KMS-11 (cell line): Measurements from ENCODE around the gene ACSS1.

ENCODE experiments used
- H2AFZ ChIP-seq: fragments of 200-600 bp; sonication (generic); 2 replicates; pipeline ENCODE4 v1.6.1; 2016; ENCODE audit warnings: antibody characterized with exemption, mixed run types, low read depth
- H3K27ac ChIP-seq: fragments of 200-600 bp; sonication (generic); 2 replicates; pipeline ENCODE4 v1.6.1; 2016; ENCODE audit warnings: mild to moderate bottlenecking, mixed run types
- H3K27me3 ChIP-seq: fragments of 200-600 bp; sonication (generic); 2 replicates; pipeline ENCODE4 v1.6.1; 2017; ENCODE audit warnings: mild to moderate bottlenecking, low read depth, mixed run types, moderate library complexity; ENCODE audit not compliant: insufficient read depth
- H3K36me3 ChIP-seq: fragments of 200-600 bp; sonication (generic); 2 replicates; pipeline ENCODE4 v1.6.1; 2017; ENCODE audit warnings: mild to moderate bottlenecking, mixed run types; ENCODE audit not compliant: insufficient read depth
- H3K4me1 ChIP-seq: fragments of 200-600 bp; sonication (generic); 2 replicates; pipeline ENCODE4 v1.6.1; 2016; ENCODE audit warnings: mild to moderate bottlenecking, low read depth, mixed run types; ENCODE audit not compliant: poor library complexity, severe bottlenecking
- H3K4me2 ChIP-seq: fragments of 200-600 bp; sonication (generic); 2 replicates; pipeline ENCODE4 v1.7.0; 2016; ENCODE audit warnings: mild to moderate bottlenecking, mixed run types
- H3K4me3 ChIP-seq: fragments of 200-600 bp; sonication (generic); IDR thresholded peaks from 2 replicates; pipeline ENCODE4 v1.6.1; 2017; ENCODE audit warnings: low read depth, low read length, mixed read lengths; ENCODE audit not compliant: insufficient read depth
- H3K79me2 ChIP-seq: fragments of 200-600 bp; sonication (generic); 2 replicates; pipeline ENCODE4 v1.6.1; 2016; ENCODE audit warnings: low read depth, mixed run types; ENCODE audit not compliant: insufficient read depth
- H3K9ac ChIP-seq: fragments of 200-600 bp; sonication (generic); 2 replicates; pipeline ENCODE4 v1.6.1; 2016; ENCODE audit warnings: mild to moderate bottlenecking, mixed run types
- H4K20me1 ChIP-seq: fragments of 200-600 bp; sonication (generic); 2 replicates; pipeline ENCODE4 v1.6.1; 2016; ENCODE audit warnings: mild to moderate bottlenecking, mixed run types; ENCODE audit not compliant: insufficient read depth
- TF ChIP-seq, protein P1 (sequence below): fragments of 200-600 bp; sonication (generic); conservative IDR thresholded peaks from 2 replicates; pipeline ENCODE4 v1.6.1; 2017; ENCODE audit warnings: low read depth, mild to moderate bottlenecking, antibody characterized with exemption, low read length, moderate library complexity, mixed read lengths

The ACSS1 gene

DNA sequence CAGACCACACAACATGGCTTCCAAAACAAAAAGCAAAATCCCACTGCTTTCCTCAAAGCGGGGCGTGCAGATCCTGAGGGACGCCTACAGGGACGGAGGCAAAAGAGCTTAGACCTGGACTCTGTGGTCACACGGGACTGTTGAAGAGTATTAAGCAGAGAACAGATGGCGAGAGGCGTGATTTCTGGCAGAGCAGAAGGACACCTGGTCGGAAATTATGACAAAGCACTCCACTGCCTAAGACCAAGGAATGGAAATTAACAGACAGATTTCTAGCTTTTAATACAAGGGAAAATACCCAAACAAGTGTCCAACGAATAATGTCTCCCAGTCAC lies 93.5 kb downstream of the ACSS1 start:
- no peaks in the 10 kb centered on the region for H3K36me3 ChIP-seq
- H3K4me2 ChIP-seq, result no peak overlapping the region
- H4K20me1 ChIP-seq, result no peaks in the 10 kb centered on the region
- no peak overlapping the region for H3K9ac ChIP-seq
- H3K27ac ChIP-seq, result no peak overlapping the region
- H3K4me1 ChIP-seq, result no peaks in the 10 kb centered on the region
- no peak overlapping the region for H3K4me3 ChIP-seq
- H2AFZ ChIP-seq, result no peak overlapping the region
- H3K27me3 ChIP-seq, result no peaks in the 10 kb centered on the region
- no peaks in the 10 kb centered on the region for H3K79me2 ChIP-seq
- TF ChIP-seq, protein P1, sequence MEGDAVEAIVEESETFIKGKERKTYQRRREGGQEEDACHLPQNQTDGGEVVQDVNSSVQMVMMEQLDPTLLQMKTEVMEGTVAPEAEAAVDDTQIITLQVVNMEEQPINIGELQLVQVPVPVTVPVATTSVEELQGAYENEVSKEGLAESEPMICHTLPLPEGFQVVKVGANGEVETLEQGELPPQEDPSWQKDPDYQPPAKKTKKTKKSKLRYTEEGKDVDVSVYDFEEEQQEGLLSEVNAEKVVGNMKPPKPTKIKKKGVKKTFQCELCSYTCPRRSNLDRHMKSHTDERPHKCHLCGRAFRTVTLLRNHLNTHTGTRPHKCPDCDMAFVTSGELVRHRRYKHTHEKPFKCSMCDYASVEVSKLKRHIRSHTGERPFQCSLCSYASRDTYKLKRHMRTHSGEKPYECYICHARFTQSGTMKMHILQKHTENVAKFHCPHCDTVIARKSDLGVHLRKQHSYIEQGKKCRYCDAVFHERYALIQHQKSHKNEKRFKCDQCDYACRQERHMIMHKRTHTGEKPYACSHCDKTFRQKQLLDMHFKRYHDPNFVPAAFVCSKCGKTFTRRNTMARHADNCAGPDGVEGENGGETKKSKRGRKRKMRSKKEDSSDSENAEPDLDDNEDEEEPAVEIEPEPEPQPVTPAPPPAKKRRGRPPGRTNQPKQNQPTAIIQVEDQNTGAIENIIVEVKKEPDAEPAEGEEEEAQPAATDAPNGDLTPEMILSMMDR, result no peak

DNA sequence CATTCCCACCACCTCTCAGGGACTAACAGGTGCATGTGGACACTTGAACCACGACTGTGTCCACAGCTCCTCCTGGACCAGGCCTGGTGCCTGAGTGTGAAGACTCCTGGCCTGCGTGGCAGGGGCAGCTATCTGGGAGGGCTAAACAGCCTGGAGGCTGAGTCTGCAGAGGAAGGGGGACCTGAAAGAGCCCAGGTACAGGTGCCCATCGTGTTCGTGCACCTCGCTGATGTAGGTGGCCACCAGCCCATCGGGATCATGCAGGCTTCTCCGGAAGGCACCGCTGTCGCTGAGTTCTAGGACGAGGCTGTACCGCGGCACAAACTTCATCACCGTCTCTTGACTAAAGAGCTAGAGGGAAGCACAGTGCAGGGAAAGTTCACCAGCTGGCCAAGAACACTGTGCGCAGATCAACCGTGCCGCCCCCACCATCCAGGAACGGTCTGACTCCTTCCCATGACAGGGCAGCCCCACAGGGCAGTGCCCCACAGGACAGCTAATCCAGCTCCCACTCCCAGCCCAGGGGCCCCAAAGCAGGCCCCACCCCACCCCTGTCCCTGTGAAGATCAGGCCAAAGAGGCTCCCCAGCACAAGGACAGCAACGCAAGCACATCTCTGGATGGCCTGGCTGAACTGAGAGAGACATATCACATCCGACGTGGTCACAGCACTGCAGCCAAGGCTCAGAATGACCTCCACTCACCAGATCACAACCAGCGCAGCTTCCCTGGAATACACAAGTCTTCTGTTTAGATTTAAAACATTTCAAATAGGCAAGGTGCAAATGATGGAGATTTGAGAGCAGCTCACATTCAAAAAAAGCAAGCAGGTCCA lies 94.0 kb downstream of the ACSS1 start:
- no peak overlapping the region for H3K27ac ChIP-seq

DNA sequence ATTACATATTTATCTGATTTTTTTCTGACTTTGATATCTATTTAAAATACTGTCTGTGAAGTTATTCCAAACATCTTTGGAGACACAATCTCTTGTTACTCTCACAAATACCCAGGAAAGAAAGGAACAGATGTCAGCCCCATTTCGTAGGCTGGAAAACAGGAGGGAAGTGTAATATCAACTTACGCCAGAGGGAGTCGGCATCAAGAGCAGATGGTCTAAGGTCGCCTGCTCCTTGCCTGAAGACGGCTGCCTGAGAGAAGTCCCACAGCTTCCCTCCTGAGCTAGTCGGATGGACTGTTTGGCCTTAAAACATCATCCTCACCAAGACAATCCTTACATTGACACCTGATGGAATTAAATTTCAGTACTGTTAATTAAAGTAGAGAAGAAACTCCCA lies 95.4 kb downstream of the ACSS1 start:
- Histone ChIP-seq H3K4me2 (no peak overlapping the region), H3K27me3 (no peaks in the 10 kb centered on the region), H3K4me1 (no peaks in the 10 kb centered on the region), H2AFZ (no peak overlapping the region), H3K9ac (no peak overlapping the region), H3K36me3 (no peaks in the 10 kb centered on the region), H3K79me2 (no peaks in the 10 kb centered on the region), H4K20me1 (no peaks in the 10 kb centered on the region), H3K4me3 (no peak overlapping the region), H3K27ac (no peak overlapping the region)
- TF ChIP-seq, protein P1, result no peak

More for the DNA sequence above, 94.0 kb downstream of the ACSS1 start:
- H3K4me3 ChIP-seq, result no peak overlapping the region
- no peak overlapping the region for H2AFZ ChIP-seq
- H4K20me1 ChIP-seq, result no peaks in the 10 kb centered on the region
- no peaks in the 10 kb centered on the region for H3K27me3 ChIP-seq
- H3K9ac ChIP-seq, result no peak overlapping the region
- no peak overlapping the region for H3K4me2 ChIP-seq
- TF ChIP-seq, protein P1, result no peak
- H3K4me1 ChIP-seq, result no peaks in the 10 kb centered on the region
- no peaks in the 10 kb centered on the region for H3K79me2 ChIP-seq
- H3K36me3 ChIP-seq, result no peaks in the 10 kb centered on the region

DNA sequence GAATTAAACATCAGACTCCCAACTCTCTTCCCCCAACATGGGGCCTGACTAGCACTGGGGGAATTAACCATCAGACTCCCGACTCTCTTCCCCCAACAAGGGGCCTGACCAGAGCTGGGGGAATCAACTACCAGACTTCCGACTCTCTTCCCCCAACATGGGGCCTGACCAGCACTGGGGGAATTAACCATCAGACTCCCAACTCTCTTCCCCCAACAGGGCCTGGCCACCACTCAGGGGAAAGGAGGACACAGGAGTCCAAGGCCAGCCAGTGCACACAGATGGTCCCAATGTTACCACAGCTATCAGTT lies 95.8 kb downstream of the ACSS1 start:
- Histone ChIP-seq H3K79me2 (no peaks in the 10 kb centered on the region), H3K4me3 (no peak overlapping the region), H3K9ac (no peak overlapping the region), H3K27me3 (no peaks in the 10 kb centered on the region), H3K27ac (no peak overlapping the region), H3K36me3 (no peaks in the 10 kb centered on the region), H4K20me1 (no peaks in the 10 kb centered on the region), H3K4me1 (no peaks in the 10 kb centered on the region), H2AFZ (no peak overlapping the region), H3K4me2 (no peak overlapping the region)
- TF ChIP-seq, protein P1, result no peak
